GM19467 (cell line): ENCODE data around the gene ADAM12.
"Not testable (repeated sequence)": the region's sequence is repeated elsewhere in the genome, so short reads cannot be mapped to it uniquely, and the experiment has no call there.

Source experiments
- ATAC-seq: cut with Tn5 transposase; IDR thresholded peaks from one replicate; pipeline ENCODE4 v1.9.1; 2021; ENCODE audit warnings: mild to moderate bottlenecking, moderate library complexity; ENCODE audit not compliant: unreplicated experiment

ADAM12 gene

DNA sequence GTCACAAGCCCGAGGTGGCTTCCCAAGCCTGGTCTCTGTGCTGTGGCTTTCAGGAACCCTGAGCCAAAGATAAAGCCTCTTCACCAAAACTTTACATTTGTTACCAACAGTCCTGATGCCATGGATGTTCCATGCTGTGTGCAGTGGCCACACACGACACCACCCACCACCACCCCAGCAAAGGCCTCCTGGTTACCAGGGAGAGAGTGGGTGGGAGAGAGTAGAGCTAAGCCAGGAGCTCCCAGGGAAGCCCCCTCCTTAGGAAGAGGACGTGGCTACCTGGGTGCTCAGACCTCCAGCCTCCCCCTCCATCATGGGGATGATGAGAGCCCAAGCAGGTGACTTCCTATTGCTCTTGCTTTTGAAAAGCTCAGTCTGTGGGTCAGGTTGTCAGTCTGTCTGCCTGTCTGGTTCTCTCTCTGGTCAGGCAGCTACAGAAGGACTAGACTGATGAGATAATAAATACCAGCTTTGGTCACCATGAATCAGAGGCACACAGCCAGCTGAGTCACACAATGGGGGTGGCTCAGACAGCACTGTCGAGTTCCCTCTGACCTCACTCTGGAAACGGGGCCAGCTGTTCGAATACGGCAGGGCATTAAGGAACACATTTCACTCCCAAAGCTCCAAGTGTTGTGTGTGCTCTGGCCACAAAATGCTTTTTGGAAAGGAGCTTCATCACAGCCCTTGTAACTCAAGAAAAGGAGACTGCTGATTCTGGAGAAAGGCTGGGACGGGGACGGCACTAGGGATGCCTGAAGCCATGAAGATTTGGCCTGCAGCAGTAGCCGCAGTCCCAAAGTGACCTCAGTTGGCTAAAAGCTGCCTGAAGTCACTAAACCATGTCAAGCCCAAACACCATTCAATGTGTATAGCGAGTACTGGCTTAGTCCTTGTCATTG, 325.9 kb downstream of the ADAM12 start:
- no peak for ATAC-seq

DNA sequence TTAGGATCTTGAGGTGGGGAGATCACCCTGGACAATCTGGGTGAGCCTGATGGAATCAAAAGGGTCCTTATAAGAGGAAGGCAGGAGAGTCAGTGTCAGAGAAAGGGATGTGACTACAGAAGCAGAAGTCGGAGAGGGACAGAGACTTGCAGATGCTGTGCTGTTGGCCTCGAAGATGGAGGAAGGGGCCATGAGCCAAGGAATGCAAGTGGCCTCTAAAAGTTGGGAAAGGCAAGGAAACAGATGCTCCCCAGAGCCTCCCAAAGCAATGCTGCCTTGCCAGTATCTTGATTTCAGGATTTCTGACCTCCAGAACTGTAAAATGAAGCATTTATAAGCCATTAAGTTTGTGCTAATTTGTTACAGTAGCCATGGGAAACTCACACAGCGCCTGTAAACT, 326.8 kb downstream of the ADAM12 start:
- no peak for ATAC-seq

DNA sequence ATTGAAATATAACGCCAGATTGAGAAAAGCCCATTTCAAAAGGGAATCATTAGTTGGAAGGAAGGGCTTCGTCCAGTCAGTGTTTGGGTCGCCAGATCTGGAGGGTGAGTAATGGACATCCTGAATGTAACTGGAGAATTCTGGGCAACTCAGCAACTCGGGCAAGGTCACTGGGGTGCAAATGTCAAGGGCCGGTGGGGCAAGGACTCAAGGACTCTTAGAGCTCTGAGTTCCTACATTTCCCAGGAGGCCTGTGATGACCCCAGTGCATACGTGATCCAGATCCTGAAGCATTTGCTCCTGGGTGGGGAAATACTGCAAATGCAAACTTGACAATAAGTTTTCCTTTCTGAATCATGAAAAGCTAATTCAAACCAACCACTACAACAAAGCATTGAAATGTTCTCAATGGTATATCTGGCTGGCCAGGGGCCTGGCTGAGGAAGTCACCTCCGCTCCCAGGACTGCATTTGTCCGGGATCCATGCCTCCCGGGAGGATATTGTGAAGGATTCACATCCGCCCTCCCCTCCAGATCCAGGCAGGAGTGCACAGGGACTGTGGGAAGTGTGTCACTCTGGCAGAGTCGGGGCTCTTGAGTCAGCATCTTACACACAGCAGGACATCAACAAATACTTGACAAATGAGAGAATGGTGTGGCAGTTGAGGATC, 327.9 kb downstream of the ADAM12 start:
- no peak for ATAC-seq

DNA sequence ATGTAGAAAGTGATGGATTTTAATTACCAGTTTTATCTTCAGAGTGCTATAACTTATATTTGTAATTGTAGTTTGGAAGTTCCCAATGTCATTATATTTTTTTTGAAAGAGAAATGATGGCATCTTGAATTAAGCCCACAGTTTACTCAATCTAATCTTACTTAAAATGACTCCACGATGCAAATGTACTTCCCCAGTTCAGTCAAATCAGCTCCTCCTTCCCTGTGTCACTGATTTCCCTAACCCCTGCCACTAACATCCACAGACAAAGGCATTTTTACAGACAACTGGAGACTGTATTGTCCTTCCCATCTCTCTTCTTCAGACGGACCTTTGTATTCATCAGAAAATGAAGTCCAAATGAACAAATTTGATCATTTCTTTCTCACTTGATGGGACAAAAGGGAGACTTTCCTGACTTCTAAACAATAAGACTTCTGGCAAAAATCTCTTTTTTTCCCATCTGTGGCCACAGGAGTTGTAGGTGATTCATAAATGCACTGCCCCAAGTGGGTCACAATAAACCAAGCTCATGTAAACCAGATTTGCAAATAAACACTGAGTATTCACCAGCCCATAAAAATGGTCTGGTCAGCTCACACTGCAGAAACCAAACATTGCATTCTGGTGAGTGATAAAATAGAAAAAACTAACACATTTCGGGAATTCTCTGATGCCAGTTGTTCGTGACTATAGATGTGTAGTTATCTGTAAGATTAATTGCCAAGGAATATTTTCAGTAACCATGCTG, 329.0 kb downstream of the ADAM12 start:
- no peak for ATAC-seq

DNA sequence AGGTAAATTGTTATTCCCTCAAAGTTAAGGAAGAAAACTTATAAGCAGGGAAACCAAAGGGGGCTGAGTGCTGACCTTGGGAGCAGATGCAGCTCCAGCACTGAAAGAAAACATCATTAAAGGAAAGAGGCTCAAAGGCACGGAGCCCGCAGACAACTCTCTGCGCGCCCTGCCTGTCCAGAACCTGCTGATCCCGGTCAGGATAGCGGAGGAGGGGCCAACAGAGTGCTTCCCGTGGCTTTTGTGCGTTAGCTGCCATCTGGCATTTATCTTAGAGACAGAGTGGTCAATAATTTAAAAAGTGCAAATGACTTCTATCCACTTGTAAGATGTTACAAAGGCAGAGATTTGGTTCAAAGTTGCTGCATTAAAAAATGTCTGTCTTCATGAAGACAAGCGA, 329.8 kb downstream of the ADAM12 start:
- no peak for ATAC-seq

DNA sequence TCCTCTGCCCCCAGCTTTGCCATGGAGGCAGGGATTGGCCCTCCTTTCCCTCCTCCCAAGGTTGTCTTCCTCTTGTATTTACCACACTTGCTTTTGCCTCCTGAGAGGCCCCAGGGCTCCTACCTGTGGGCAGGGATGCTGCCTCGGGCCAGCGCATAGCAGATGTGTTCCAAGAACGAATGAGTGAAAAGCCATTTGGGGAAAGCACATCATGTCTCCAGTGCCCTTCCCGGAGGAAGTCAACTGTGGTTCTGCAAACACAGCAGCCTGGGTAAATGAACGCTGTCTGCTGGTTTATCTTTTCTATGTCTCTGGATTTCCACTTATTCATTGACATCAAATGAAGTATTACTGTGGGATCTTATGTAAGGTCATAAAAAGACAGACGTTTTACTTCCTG, 330.2 kb downstream of the ADAM12 start:
- no peak for ATAC-seq

DNA sequence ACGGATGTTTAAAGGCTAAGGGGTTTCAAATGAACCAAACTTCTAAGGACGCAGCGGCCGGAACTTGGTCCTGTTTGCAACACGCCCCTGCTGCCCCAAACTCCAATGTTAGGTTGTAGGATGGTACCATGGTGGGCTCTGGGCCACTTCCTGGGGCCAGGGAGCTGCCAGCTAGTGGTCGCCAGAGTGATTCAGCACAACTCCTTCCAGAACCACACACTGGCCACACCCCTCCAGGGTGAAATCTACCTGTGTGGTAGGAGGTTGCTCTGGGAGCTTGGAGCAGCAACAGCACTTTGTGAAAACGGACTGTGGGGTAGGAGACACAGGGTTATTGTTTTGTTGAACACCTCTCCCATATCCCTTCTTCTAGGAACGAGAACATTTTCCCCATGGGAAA, 330.8 kb downstream of the ADAM12 start:
- no peak for ATAC-seq

DNA sequence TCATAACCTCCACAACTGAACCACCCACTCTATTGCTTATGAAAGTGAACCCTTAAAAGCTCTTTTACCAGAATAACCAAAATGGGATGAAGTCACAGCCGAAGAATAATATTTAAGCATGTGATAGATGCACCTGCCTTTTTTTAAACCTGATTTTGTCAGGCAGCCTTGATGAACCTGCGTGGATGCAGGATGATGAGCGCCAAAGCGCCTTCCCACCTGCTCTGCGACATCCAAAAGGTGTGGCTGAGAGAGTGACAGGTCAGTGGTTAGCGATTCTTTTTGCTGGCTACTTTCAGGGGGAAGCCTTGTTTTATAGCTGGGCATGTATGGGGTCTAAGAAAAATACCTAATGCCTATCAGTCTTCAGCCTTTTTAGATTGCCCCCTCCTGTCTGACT, 334.1 kb downstream of the ADAM12 start:
- no peak for ATAC-seq

DNA sequence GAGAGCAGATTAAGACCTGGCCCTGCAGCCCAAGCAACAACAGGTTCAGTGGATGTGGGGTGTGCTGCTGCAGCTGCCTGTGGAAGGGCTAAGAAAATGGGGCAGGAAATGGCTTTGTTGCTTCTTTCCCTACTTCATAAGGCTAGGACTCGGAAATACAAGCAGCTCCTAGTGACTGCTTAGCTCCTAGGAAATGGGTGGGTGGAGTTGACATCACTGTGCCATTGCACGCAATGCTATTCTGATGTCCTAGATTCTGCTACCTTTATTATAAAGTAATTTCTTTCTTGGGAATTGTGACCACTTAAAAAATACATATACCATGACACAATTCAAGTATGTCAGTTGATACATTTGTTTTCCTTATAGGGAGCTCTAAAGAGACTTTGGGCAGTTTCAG, 336.1 kb downstream of the ADAM12 start:
- no peak for ATAC-seq

DNA sequence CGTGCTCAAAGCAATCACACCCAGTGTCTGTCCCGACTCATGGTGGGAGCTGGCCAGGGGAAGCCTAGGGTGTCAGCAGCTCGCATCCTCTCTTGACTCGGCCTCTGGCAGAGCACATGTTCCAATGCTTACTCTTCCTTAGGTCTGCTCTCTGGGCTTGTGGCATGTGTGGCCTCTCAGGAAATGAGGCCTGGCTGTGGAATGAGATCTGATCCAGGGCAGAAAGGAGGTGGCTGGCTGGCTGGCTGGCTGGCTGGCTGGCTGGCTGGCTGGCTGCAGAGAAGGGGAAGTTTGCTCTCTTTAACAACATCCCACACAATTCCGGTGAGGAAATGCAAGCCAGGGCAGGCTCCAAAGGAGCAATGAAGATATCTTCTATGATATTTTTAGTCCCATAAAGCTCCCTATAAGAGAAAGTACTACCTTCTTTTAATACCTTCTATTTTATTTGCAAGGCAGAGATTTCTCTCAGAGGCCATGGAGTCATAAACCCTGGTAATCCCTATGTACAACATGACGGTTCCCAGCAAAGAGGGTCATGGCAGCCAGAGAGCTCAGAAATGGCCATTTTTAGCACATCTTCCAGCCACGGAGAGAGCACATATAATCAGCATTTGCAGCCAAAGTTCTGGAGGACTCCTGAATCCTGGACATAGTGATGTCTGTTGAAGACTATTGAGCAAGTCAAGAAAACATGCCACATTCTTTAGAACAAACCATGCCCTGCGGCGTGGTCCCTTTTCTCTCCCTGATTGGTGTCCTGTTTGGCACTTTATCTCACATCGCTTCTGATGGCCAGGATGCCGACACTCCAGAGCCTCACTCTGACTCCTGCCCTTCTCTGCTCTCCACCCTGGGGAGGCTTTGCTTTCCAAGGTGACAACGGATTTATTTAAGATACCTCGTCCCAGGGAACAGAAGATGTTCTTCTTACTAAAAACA, 338.2 kb downstream of the ADAM12 start:
- ATAC-seq = no peak

DNA sequence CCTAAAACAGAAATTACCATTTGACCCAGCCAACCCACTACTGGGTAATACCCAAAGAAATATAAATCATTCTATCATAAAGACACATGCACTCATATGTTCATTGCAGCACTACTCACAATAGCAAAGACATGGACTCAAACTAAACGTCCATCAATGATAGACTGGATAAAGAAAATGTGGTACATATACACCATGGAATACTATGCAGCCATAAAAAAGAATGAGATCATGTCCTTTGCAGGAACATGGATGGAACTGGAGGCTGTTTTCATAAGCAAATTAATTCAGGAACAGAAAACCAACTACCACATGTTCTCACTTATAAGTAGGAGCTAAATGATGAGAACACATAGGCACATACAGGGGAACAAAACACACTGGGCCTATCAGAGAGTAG, 340.5 kb downstream of the ADAM12 start:
- ATAC-seq = not testable (repeated sequence)

DNA sequence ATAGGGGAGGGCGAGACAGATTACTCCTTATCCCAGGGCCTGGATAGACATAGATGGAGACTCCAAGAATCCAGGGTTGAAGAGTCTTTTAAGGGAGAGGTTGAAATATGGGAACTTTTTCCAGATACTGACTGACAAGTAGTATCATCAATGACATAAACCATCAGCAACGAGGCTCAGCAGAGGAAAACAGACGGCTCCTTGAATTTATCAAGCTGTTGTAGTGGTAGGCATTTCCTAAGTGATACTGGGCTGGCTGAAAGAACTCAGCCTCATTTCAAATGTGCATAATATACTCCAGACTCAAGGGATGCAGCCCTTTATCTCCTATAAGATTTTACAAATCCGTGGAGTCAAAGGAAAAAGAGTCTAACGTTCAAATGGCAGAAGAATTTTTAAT, 341.4 kb downstream of the ADAM12 start:
- no peak for ATAC-seq

DNA sequence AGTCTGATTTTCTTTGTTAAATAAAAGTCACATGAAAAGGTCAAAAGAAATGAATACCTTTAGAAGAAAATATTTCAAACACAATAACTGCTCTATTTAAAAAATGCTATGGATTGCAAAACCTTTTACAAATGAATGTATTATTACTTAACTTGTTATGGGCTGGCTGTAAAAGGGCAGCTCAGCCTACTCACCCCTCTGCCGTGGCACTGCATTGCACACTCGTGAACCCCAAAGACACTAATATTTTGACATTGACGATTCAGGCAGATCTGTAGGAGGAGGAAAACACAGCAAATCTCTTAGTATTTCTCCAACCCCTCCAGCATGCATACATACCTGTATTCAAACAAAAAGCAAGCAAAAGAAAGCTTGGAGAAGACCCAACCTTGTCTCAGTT, 342.4 kb downstream of the ADAM12 start:
- ATAC-seq = no peak

DNA sequence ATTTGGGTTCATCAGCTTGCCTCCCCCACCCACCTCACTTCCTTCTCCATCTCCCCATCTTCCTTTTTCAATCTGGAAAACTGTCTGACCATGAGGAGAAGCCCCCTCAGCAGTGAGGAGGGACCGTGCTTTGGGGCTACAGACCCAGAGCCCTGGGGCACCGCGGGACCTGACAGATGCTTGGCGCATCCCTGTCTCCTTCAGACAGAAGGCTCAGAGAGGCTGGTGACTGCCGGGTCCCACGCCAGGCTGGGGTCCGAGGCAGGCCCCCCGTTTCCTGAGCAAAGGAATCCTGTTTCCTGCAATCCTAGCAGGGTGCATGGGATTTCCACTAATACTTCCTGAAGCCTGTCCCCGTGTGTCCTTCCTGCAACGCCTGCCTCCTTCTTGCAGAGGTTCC, 344.9 kb downstream of the ADAM12 start:
- ATAC-seq = no peak

DNA sequence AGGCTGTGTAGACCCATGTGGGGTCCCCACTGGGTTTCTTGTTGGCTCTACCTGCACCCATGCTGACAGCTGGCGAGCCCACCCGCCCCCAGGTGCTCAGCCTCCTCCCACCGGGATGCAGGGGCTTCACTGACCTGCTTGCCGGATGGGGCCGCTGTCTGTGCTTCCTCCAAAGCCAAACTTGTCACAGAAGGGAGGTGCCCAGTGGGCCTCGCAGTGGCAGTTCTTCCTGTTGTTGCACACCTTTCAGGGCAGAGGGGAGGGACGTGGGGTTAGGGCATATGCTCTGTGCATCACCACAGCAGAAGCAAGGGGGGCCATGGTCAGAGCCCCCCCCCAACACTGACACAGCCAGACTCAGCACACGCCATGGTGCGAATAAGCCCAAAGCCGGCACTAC, 345.4 kb downstream of the ADAM12 start:
- ATAC-seq = no peak

DNA sequence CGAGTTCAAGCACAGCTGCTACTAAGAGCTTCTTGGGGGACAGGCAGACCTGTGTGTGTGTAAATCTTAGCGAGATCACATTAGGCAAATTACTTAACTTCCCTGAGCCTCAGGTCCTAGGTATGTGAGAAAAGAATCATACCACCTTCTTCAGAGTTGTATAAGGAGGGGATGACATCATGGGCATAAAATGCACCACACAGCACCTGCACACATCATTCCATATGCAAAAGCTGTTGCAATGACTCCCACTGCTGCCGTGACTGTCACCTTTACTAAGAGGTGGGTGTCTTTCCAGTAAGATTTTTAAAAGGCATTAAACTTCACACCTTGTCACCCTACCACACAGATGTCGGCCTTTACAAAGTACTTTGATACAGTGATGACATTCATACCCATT, 345.9 kb downstream of the ADAM12 start:
- ATAC-seq = no peak

DNA sequence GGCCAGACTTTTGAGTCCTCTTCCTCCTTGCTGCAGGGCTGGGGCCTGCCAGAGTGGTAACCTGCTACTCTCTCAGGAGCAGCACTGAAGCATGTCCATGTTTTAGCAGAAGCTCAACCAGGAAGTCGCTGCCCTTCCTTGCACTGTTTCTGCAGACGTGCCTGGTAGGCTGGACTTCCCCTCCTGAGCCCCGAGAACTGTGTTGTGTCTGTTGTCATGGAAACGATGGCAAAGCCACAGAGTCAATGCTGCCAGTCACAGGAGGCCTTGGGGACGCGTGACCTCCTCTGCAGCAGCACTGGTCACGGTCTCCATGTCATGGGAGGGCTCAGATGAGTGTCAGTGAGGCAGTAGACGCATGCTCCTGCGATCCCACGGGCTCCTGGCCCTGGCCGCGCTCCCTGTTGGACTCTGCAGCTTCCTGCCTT, 346.5 kb downstream of the ADAM12 start:
- ATAC-seq = peak; percentile 99

DNA sequence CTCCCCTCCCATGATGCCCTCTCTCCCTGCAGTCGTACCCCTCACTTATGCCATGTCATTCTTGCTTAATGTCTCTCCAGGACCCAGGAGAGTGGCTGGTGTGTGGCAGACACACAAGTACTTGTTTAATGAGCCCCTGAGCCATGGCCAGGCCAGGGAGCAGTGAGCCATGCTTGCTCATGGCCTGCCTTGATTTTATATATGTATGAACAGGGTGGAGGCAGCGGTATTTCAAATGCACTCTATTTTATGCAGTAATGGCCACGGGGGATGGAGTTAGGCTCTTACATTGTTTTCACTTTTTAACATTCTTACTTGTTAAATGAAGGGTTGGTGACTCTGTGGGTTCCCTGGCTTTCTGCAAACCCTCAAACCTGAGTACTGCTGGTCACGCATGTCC, 347.2 kb downstream of the ADAM12 start:
- no peak for ATAC-seq

DNA sequence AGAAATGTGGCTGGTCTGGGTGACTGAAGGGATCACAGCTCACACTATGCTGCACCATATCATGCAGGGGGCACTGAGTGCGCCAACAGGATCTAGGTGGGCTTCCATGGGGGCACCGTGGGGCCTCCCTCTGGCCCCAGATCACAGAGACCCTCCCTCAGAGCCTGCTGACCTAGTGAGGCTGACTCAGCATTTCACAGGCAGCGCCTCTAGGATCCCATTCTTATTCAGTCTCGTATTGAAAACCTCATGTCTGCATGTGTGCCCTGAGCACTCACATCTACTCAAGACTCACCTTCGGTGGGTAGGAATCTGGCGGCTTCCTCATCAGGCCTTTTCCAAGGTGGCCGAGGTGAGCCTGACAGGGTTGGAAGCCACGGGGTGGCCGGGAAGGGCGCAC, 350.3 kb downstream of the ADAM12 start:
- ATAC-seq = no peak

DNA sequence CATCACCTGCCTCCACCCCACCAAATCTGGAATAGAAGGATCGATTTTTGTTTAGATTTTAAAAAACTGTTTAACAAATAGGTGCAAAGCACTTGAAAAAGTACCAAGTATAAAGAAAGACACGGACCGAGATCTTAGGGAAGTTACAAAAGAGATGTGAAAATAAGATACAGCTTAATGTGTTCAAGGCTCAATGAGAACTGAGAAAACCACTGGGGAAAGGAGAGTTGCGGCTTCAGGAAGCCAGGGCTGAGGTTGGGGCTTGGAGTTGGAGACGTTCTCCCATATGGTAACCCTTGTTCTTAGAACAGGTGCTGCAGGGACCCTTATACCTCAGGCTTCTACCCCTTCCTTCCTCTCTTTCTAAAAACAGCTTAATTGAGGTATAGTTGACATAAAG, 351.8 kb downstream of the ADAM12 start:
- no peak for ATAC-seq

DNA sequence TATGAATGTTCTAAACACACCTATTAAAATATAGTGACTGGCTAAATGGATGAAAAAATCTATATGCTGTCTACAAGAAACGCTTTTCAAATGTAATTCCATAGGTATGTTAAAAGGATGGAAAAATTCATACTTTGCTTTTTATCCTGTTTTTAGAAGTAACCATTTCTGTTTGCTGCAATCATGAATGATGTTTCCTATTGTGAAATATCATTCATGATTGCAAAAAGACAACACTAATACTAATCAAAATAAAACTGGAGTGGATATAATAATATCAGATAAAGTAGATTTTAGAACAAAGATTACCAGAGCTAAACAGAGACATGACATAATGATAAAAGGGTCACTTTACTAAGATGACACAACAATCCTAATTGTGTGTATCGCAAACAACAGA, 353.7 kb downstream of the ADAM12 start:
- ATAC-seq = no peak
